Right atrium auricular region (tissue), 2 donors: ENCODE data around the gene NDUFA3. TPM values are rescaled to one million over a fixed set of nuclear protein-coding genes. Genes with fewer than 3 reads are reported as not detected.

ENCODE experiments used
- DNase-seq: peaks from one replicate; pipeline ENCODE4 v3.0.0-alpha.2; 2019; ENCODE audit warnings: low spot score
- H3K27ac ChIP-seq, 2 donors: fragments of 200-600 bp; sonication (generic); 1 replicate in 1 of 2; 2 replicates in 1 of 2; pipeline ENCODE4 v1.5.1; 2016 to 2019
- H3K27me3 ChIP-seq, 2 donors: fragments of 200-600 bp; sonication (generic); one replicate each; pipeline versions ENCODE4 v1.5.1 to v1.6.0; 2017 to 2019
- H3K36me3 ChIP-seq: fragments of 200-600 bp; sonication (generic); one replicate; pipeline ENCODE4 v1.5.1; 2016
- H3K4me1 ChIP-seq, 2 donors: fragments of 200-600 bp; sonication (generic); one replicate each; pipeline versions ENCODE4 v1.5.1 to v1.6.0; 2017 to 2019
- H3K4me3 ChIP-seq, 2 donors: fragments of 200-600 bp; sonication (generic); 1 replicate in 1 of 2; 2 replicates in 1 of 2; pipeline ENCODE4 v1.5.1; 2017 to 2019; ENCODE audit warnings: mild to moderate bottlenecking in 1 of 2, moderate library complexity in 1 of 2
- H3K9me3 ChIP-seq, 2 donors: fragments of 200-600 bp; sonication (generic); one replicate each; pipeline ENCODE4 v1.5.1; 2019
- CTCF ChIP-seq, 2 donors: fragments of 200-600 bp; sonication (generic); IDR thresholded peaks; one replicate each; pipeline ENCODE4 v1.5.1; 2019; ENCODE audit warnings: antibody characterized with exemption in 2 of 2
- total RNA-seq, 2 donors: library from RNA; depleted of rRNA; stranded (reverse); fragments of >200 nt; gene quantifications; one replicate each; pipeline ENCODE4 v1.1.0, GENCODE V29; 2016

NDUFA3 gene
- total RNA-seq, 2 donors from 2014 or later = 51.3 to 108 TPM

- no peak for DNase-seq
- Histone ChIP-seq H3K4me3 (no peak overlapping the region), H3K27me3 (no peaks in the 10 kb centered on the region), H3K4me1 (peaks cover 0 to 19% of the 10 kb centered on the region in 2 donors), H3K9me3 (no peaks in the 10 kb centered on the region), H3K27ac (no peak overlapping the region), H3K36me3 (peaks cover 99% of the 10 kb centered on the region)
- no peak for TF ChIP-seq CTCF (IDR thresholded peaks at IDR 0.05)
Observed at GRCh38 chr19:54147676-54148075, 45.0 kb downstream of the NDUFA3 start.

GRCh38 chr19:54148158-54148557 is 45.5 kb downstream of the NDUFA3 start:
- H3K27me3 ChIP-seq = no peaks in the 10 kb centered on the region
- no peak for DNase-seq
- no peak overlapping the region for H3K4me3 ChIP-seq
- peaks cover 99% of the 10 kb centered on the region for H3K36me3 ChIP-seq
- TF ChIP-seq CTCF (IDR thresholded peaks at IDR 0.05) = no peak
- peaks cover 0 to 22% of the 10 kb centered on the region in 2 donors for H3K4me1 ChIP-seq
- H3K27ac ChIP-seq = no peak overlapping the region
- no peaks in the 10 kb centered on the region for H3K9me3 ChIP-seq

GRCh38 chr19:54149021-54149812 is 46.6 kb downstream of the NDUFA3 start:
- H3K36me3 ChIP-seq = peaks cover 99% of the 10 kb centered on the region
- DNase-seq = no peak
- H3K4me1 ChIP-seq = peaks cover 0 to 30% of the 10 kb centered on the region in 2 donors
- H3K4me3 ChIP-seq = no peak overlapping the region
- no peak overlapping the region for H3K27ac ChIP-seq
- no peak for TF ChIP-seq CTCF (IDR thresholded peaks at IDR 0.05)
- H3K9me3 ChIP-seq = no peaks in the 10 kb centered on the region
- H3K27me3 ChIP-seq = no peaks in the 10 kb centered on the region

GRCh38 chr19:54151362-54152035 is 48.8 kb downstream of the NDUFA3 start:
- H3K27me3 ChIP-seq = no peaks in the 10 kb centered on the region
- no peak overlapping the region for H3K27ac ChIP-seq
- H3K36me3 ChIP-seq = peaks cover 99% of the 10 kb centered on the region
- H3K4me1 ChIP-seq = peaks cover 0 to 30% of the 10 kb centered on the region in 2 donors
- TF ChIP-seq CTCF (IDR thresholded peaks at IDR 0.05) = no peak
- no peak overlapping the region for H3K4me3 ChIP-seq
- H3K9me3 ChIP-seq = no peaks in the 10 kb centered on the region
- DNase-seq = no peak

- Histone ChIP-seq H3K4me3 (no peak overlapping the region), H3K27ac (no peak overlapping the region), H3K36me3 (peaks cover 99% of the 10 kb centered on the region), H3K27me3 (no peaks in the 10 kb centered on the region), H3K4me1 (peaks cover 0 to 22% of the 10 kb centered on the region in 2 donors), H3K9me3 (no peaks in the 10 kb centered on the region)
- no peak for DNase-seq
- TF ChIP-seq CTCF (IDR thresholded peaks at IDR 0.05) = no peak
Observed at GRCh38 chr19:54152267-54152666, 49.6 kb downstream of the NDUFA3 start.
